GM21526 (cell line): ENCODE data around the gene KCNN1.

Experiments used
- ATAC-seq: cut with Tn5 transposase; IDR thresholded peaks from one replicate; pipeline ENCODE4 v1.9.1; 2021; ENCODE audit warnings: moderate library complexity; ENCODE audit not compliant: unreplicated experiment, low FRiP score

The KCNN1 gene

GRCh38 chr19:17946965-17947784, 19.7 kb upstream of the KCNN1 start:
- ATAC-seq: peak; percentile 23

GRCh38 chr19:17947815-17948513, 18.9 kb upstream of the KCNN1 start:
- peak; percentile 50 for ATAC-seq

GRCh38 chr19:17948514-17948900, 18.4 kb upstream of the KCNN1 start:
- no peak for ATAC-seq

GRCh38 chr19:17948931-17949930, 17.7 kb upstream of the KCNN1 start:
- ATAC-seq: no peak

- no peak for ATAC-seq
Observed at GRCh38 chr19:17949956-17950309, 17.0 kb upstream of the KCNN1 start.

- no peak for ATAC-seq
Observed at GRCh38 chr19:17950310-17951156, 16.4 kb upstream of the KCNN1 start.

GRCh38 chr19:17951157-17951989, 15.5 kb upstream of the KCNN1 start:
- ATAC-seq: no peak

- no peak for ATAC-seq
Observed at GRCh38 chr19:17951990-17952976, 14.6 kb upstream of the KCNN1 start.

- ATAC-seq: no peak
Observed at GRCh38 chr19:17953316-17953801, 13.5 kb upstream of the KCNN1 start.

- no peak for ATAC-seq
Observed at GRCh38 chr19:17953869-17954268, 13.0 kb upstream of the KCNN1 start.

- no peak for ATAC-seq
Observed at GRCh38 chr19:17954401-17954800, 12.5 kb upstream of the KCNN1 start.

GRCh38 chr19:17957149-17957849, 9.6 kb upstream of the KCNN1 start:
- no peak for ATAC-seq

- ATAC-seq: no peak
Observed at GRCh38 chr19:17957885-17958284, 9.0 kb upstream of the KCNN1 start.

GRCh38 chr19:17963936-17964691, 2.8 kb upstream of the KCNN1 start:
- ATAC-seq: no peak

GRCh38 chr19:17965370-17966128, 1.4 kb upstream of the KCNN1 start:
- ATAC-seq: no peak

- ATAC-seq: no peak
Observed at GRCh38 chr19:17966129-17966483, 801 bp upstream of the KCNN1 start.
